ENCODE data around the gene HOXC9. TPM values are rescaled to one million over a fixed set of nuclear protein-coding genes. Genes with fewer than 3 reads are reported as not detected.

HOXC9 gene
- total and polyA plus RNA-seq, 10 donors: 0.05 TPM; not detected in 9

- Histone ChIP-seq H3K27ac (no peak overlapping the region), H3K36me3 (no peaks in the 10 kb centered on the region), H3K4me3 (peak overlapping the region in 1 of 8 donors; percentile 49), H3K4me1 (peaks cover 0 to 56% (median 31%) of the 10 kb centered on the region in 6 donors), H3K27me3 (replicated peaks in 1 of 7) (peaks cover 15 to 100% (median 94%) of the 10 kb centered on the region in 7 donors), H3K9me3 (no peaks in the 10 kb centered on the region)
- no peak for DNase-seq
- TF ChIP-seq POLR2A (IDR thresholded peaks at IDR 0.05) (no peak), POLR2AphosphoS5 (IDR thresholded peaks at IDR 0.05) (peak in 1 of 3 donors; percentile 14)
- 4 to 6% (median 5%) methylated on average over 26 to 51 of the region's 51 CpGs for WGBS, 5 donors
- intact Hi-C loops (cut with DNase I; ENCODE audit: low total_unique reads): loop anchor here (5.0 kb wide), 1 partner anchor 183 kb away; no protein-coding TSS in a partner anchor
Measured at GRCh38 chr12:54009171-54010052, 9.5 kb downstream of the HOXC9 start.

GRCh38 chr12:54010053-54010971 lies 10.4 kb downstream of the HOXC9 start:
- H3K4me1 ChIP-seq: peaks cover 0 to 58% (median 35%) of the 10 kb centered on the region in 6 donors
- intact Hi-C loops (cut with DNase I; ENCODE audit: low total_unique reads): no loop called here
- no peaks in the 10 kb centered on the region for H3K9me3 ChIP-seq
- H3K27me3 ChIP-seq (replicated peaks in 1 of 7): peaks cover 20 to 100% (median 94%) of the 10 kb centered on the region in 7 donors
- no peak for TF ChIP-seq POLR2AphosphoS5 (IDR thresholded peaks at IDR 0.05)
- no peak for TF ChIP-seq POLR2A (IDR thresholded peaks at IDR 0.05)
- no peak for TF ChIP-seq CTCF (IDR thresholded peaks at IDR 0.05 in 8 of 11, conservative IDR thresholded peaks at IDR 0.05 in 3 of 11)
- no peak overlapping the region for H3K27ac ChIP-seq
- DNase-seq: no peak
- H3K36me3 ChIP-seq: no peaks in the 10 kb centered on the region
- 12 to 18% (median 15%) methylated on average over 10 of the region's 10 CpGs for WGBS, 5 donors
- H3K4me3 ChIP-seq: no peak overlapping the region

GRCh38 chr12:54010972-54011664 lies 11.2 kb downstream of the HOXC9 start:
- WGBS, 5 donors: 7 to 11% (median 9%) methylated on average over 17 of the region's 17 CpGs
- no peak overlapping the region for H3K4me3 ChIP-seq
- H3K27ac ChIP-seq: no peak overlapping the region
- no peaks in the 10 kb centered on the region for H3K36me3 ChIP-seq
- TF ChIP-seq POLR2A (IDR thresholded peaks at IDR 0.05): no peak
- no peaks in the 10 kb centered on the region for H3K9me3 ChIP-seq
- H3K27me3 ChIP-seq (replicated peaks in 1 of 7): peaks cover 20 to 100% (median 96%) of the 10 kb centered on the region in 7 donors
- intact Hi-C loops (cut with DNase I; ENCODE audit: low total_unique reads): no loop called here
- no peak for DNase-seq
- H3K4me1 ChIP-seq: peaks cover 0 to 50% (median 30%) of the 10 kb centered on the region in 6 donors

- Histone ChIP-seq H3K9me3 (no peaks in the 10 kb centered on the region), H3K27me3 (replicated peaks in 1 of 7) (peaks cover 20 to 100% (median 96%) of the 10 kb centered on the region in 7 donors), H3K4me1 (peaks cover under 1 to 49% (median 28%) of the 10 kb centered on the region in 6 donors), H3K4me3 (no peak overlapping the region), H3K27ac (no peak overlapping the region), H3K36me3 (no peaks in the 10 kb centered on the region)
- intact Hi-C loops (cut with DNase I; ENCODE audit: low total_unique reads): no loop called here
- WGBS, 5 donors: 21 to 31% (median 27%) methylated on average over 14 of the region's 14 CpGs
- DNase-seq: no peak
- TF ChIP-seq POLR2AphosphoS5 (IDR thresholded peaks at IDR 0.05) (no peak), POLR2A (IDR thresholded peaks at IDR 0.05) (no peak), CTCF (IDR thresholded peaks at IDR 0.05 in 8 of 11, conservative IDR thresholded peaks at IDR 0.05 in 3 of 11) (no peak)
Measured at GRCh38 chr12:54011665-54012532, 11.9 kb downstream of the HOXC9 start.
